ENCODE results near the gene PCDHGA9.
"Not testable (repeated sequence)": the region's sequence is repeated elsewhere in the genome, so short reads cannot be mapped to it uniquely, and the experiment has no call there.

PCDHGA9 gene

DNA sequence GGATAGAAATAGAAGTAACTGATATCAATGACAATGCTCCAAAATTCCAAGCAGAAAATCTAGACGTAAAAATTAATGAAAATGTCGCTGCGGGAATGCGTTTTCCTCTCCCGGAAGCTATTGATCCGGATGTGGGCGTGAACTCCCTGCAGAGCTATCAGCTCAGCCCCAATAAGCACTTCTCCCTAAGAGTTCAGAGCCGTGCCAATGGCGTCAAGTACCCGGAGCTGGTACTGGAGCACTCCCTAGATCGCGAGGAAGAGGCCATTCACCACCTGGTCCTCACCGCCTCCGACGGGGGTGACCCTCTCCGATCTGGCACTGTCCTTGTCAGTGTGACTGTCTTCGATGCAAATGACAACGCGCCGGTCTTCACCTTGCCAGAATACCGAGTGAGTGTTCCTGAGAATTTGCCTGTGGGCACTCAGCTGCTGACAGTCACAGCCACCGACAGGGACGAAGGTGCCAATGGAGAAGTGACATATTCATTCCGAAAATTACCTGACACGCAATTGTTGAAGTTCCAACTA lies 11.0 kb downstream of the PCDHGA9 start:
- in situ Hi-C loops (cut with MboI; ENCODE audit: low sequenced_read_pairs) = no loop called here

DNA sequence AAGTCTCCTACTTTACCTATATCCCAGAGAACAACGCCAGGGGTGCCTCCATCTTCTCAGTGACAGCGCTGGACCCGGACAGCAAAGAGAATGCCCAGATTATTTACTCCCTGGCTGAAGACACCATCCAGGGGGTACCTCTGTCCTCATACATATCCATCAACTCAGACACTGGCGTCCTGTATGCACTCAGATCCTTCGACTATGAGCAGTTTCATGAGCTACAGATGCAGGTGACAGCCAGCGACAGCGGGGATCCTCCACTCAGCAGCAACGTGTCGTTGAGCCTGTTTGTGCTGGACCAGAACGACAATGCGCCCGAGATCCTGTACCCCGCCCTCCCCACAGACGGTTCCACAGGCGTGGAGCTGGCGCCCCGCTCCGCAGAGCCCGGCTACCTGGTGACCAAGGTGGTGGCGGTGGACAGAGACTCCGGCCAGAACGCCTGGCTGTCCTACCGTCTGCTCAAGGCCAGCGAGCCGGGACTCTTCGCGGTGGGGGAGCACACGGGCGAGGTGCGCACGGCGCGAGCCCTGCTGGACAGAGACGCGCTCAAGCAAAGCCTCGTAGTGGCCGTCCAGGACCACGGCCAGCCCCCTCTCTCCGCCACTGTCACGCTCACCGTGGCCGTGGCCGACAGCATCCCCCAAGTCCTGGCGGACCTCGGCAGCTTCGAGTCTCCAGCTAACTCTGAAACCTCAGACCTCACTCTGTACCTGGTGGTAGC lies 12.1 kb downstream of the PCDHGA9 start:
- in situ Hi-C loops (cut with MboI; ENCODE audit: low sequenced_read_pairs) = not testable (repeated sequence)

DNA sequence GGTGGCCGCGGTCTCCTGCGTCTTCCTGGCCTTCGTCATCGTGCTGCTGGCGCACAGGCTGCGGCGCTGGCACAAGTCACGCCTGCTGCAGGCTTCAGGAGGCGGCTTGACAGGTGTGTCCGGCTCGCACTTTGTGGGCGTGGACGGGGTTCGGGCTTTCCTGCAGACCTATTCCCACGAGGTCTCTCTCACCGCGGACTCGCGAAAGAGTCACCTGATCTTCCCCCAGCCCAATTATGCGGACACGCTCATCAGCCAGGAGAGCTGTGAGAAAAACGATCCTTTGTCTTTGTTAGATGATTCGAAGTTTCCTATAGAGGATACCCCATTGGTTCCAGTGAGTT lies 12.7 kb downstream of the PCDHGA9 start:
- in situ Hi-C loops (cut with MboI; ENCODE audit: low sequenced_read_pairs) = not testable (repeated sequence)

DNA sequence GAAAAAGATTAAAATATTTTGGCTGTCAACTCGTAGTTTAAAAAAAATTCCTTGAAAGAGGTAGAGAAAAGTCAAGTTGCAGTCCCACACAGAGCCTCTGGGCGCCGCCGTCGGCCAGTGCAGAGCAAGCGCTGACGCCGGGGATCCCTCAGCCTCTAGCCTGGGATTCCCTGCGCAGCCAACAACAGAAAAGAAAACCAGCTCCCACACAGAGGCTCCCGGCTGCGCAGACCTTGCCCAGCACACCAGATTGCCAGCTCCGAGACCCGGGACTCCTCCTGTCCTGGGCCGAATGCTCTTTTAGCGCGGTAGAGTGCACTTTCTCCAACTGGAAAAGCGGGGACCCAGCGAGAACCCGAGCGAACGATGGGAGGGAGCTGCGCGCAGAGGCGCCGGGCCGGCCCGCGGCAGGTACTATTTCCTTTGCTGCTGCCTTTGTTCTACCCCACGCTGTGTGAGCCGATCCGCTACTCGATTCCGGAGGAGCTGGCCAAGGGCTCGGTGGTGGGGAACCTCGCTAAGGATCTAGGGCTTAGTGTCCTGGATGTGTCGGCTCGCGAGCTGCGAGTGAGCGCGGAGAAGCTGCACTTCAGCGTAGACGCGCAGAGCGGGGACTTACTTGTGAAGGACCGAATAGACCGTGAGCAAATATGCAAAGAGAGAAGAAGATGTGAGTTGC lies 15.1 kb downstream of the PCDHGA9 start, which contains the start of gene PCDHGB7:
TSS of gene PCDHGB7 (plus strand) at position 184 of the 679 bp plus-strand sequence. CDS start at position 367, 183 bp downstream.
- in situ Hi-C loops (cut with MboI; ENCODE audit: low sequenced_read_pairs) = not testable (repeated sequence)

DNA sequence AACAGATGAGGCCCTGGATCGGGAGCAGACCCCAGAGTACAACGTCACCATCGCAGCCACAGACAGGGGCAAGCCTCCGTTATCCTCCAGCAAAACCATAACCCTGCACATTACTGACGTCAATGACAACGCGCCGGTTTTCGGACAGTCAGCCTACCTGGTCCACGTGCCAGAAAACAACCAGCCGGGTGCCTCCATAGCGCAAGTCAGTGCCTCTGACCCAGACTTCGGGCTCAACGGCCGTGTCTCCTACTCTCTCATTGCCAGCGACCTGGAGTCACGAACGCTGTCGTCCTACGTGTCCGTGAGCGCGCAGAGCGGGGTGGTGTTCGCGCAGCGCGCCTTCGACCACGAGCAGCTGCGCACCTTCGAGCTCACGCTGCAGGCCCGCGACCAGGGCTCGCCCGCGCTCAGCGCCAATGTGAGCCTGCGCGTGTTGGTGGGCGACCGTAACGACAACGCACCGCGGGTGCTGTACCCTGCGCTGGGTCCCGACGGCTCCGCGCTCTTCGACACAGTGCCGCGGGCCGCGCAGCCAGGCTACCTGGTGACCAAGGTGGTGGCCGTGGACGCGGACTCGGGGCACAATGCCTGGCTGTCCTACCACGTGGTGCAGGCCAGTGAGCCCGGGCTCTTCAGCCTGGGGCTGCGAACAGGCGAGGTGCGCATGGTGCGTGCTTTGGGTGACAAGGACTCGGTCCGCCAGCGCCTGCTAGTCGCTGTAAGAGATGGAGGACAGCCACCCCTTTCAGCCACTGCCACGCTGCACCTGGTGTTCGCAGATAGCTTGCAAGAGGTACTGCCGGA lies 16.7 kb downstream of the PCDHGA9 start:
- in situ Hi-C loops (cut with MboI; ENCODE audit: low sequenced_read_pairs) = no loop called here

DNA sequence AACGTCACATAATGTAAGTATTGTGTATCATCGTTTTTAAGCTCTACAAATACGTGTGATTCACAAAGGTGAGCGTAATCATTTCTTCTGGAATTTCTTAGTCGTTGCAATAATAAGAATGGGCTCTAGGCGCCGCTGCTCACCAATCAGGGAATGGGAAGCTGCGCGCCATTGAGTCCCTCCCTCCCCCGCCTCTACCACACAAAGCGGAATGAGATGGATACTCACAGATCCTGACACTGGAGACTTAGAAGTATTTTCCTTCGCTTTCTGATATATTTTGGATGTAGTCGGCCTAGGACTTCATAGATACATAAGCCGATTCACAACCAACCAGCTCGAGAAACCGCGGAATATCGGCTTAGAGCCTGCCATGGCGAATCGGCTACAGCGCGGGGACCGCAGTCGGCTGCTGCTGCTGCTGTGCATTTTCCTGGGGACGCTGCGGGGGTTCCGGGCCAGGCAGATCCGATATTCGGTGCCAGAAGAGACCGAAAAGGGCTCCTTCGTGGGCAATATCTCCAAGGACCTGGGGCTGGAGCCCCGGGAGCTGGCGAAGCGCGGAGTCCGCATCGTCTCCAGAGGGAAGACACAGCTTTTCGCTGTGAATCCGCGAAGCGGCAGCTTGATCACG lies 18.4 kb downstream of the PCDHGA9 start, which contains the start of gene PCDHGA11:
TSS of gene PCDHGA11 (plus strand) at position 197 of the 634 bp plus-strand sequence. CDS start at position 374, 177 bp downstream.
- in situ Hi-C loops (cut with MboI; ENCODE audit: low sequenced_read_pairs) = no loop called here

DNA sequence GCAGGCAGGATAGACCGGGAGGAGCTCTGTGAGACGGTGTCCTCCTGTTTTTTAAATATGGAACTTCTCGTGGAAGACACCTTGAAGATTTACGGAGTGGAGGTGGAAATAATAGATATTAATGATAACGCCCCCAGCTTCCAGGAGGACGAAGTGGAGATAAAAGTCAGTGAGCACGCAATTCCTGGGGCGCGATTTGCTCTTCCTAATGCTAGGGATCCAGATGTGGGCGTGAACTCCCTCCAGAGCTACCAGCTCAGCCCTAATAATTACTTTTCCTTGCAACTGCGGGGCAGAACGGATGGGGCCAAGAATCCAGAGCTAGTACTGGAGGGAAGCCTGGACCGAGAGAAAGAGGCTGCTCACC lies 18.9 kb downstream of the PCDHGA9 start:
- in situ Hi-C loops (cut with MboI; ENCODE audit: low sequenced_read_pairs) = no loop called here

DNA sequence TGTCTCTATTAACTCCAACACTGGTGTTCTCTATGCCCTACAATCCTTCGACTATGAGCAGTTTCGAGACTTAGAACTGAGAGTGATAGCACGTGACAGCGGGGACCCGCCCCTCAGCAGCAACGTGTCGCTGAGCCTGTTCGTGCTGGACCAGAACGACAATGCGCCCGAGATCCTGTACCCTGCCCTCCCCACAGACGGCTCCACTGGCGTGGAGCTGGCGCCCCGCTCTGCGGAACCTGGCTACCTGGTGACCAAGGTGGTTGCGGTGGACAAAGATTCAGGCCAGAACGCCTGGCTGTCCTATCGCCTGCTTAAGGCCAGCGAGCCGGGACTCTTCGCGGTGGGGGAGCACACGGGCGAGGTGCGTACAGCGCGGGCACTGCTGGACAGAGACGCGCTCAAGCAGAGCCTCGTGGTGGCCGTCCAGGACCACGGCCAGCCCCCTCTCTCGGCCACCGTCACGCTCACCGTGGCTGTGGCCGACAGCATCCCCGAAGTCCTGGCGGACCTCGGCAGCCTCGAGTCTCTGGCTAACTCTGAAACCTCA lies 20.2 kb downstream of the PCDHGA9 start:
- in situ Hi-C loops (cut with MboI; ENCODE audit: low sequenced_read_pairs) = no loop called here

DNA sequence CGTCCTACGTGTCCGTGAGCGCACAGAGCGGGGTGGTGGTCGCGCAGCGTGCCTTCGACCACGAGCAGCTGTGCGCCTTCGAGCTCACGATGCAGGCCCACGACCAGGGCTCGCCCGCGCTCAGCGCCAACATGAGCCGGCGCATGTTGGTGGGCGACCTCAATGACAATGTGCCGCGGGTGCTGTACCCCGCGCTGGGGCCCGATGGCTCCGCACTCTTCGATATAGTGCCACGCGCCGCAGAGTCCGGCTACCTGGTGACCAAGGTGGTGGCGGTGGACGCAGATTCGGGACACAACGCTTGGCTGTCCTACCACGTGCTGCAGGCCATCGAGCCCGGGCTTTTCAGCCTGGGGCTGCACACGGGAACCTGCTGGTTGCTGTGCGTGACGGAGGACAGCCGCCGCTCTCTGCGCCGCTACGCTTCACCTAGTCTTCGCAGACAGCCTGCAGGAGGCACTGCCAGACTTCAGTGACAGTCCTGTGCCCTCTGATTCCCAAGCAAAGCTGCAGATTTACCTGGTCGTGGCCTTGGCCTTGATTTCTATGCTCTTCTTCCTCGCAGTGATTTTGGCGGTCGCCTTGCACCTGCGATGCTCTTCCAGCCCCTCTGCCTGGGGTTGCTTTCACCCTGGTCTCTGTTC lies 25.3 kb downstream of the PCDHGA9 start:
- in situ Hi-C loops (cut with MboI; ENCODE audit: low sequenced_read_pairs) = no loop called here

DNA sequence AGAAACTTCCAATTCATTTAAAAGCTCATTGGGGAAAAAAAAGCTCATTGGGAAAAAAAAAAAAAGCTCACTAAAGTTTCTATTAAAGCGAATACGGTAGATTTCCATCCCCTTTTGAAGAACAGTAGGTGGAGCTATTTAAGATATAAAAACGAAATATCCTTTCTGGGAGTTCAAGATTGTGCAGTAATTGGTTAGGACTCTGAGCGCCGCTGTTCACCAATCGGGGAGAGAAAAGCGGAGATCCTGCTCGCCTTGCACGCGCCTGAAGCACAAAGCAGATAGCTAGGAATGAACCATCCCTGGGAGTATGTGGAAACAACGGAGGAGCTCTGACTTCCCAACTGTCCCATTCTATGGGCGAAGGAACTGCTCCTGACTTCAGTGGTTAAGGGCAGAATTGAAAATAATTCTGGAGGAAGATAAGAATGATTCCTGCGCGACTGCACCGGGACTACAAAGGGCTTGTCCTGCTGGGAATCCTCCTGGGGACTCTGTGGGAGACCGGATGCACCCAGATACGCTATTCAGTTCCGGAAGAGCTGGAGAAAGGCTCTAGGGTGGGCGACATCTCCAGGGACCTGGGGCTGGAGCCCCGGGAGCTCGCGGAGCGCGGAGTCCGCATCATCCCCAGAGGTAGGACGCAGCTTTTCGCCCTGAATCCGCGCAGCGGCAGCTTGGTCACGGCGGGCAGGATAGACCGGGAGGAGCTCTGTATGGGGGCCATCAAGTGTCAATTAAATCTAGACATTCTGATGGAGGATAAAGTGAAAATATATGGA lies 27.9 kb downstream of the PCDHGA9 start, which contains the start of gene PCDHGA12:
TSS of gene PCDHGA12 (plus strand) at position 176 of the 782 bp plus-strand sequence. CDS start at position 429, 253 bp downstream.
- in situ Hi-C loops (cut with MboI; ENCODE audit: low sequenced_read_pairs) = no loop called here

DNA sequence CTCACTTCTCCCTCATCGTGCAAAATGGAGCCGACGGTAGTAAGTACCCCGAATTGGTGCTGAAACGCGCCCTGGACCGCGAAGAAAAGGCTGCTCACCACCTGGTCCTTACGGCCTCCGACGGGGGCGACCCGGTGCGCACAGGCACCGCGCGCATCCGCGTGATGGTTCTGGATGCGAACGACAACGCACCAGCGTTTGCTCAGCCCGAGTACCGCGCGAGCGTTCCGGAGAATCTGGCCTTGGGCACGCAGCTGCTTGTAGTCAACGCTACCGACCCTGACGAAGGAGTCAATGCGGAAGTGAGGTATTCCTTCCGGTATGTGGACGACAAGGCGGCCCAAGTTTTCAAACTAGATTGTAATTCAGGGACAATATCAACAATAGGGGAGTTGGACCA lies 28.7 kb downstream of the PCDHGA9 start:
- in situ Hi-C loops (cut with MboI; ENCODE audit: low sequenced_read_pairs) = no loop called here

DNA sequence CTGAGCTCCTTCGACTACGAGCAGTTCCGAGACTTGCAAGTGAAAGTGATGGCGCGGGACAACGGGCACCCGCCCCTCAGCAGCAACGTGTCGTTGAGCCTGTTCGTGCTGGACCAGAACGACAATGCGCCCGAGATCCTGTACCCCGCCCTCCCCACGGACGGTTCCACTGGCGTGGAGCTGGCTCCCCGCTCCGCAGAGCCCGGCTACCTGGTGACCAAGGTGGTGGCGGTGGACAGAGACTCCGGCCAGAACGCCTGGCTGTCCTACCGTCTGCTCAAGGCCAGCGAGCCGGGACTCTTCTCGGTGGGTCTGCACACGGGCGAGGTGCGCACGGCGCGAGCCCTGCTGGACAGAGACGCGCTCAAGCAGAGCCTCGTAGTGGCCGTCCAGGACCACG lies 29.7 kb downstream of the PCDHGA9 start:
- in situ Hi-C loops (cut with MboI; ENCODE audit: low sequenced_read_pairs) = not testable (repeated sequence)

DNA sequence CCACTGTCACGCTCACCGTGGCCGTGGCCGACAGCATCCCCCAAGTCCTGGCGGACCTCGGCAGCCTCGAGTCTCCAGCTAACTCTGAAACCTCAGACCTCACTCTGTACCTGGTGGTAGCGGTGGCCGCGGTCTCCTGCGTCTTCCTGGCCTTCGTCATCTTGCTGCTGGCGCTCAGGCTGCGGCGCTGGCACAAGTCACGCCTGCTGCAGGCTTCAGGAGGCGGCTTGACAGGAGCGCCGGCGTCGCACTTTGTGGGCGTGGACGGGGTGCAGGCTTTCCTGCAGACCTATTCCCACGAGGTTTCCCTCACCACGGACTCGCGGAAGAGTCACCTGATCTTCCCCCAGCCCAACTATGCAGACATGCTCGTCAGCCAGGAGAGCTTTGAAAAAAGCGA lies 30.1 kb downstream of the PCDHGA9 start:
- in situ Hi-C loops (cut with MboI; ENCODE audit: low sequenced_read_pairs) = not testable (repeated sequence)

DNA sequence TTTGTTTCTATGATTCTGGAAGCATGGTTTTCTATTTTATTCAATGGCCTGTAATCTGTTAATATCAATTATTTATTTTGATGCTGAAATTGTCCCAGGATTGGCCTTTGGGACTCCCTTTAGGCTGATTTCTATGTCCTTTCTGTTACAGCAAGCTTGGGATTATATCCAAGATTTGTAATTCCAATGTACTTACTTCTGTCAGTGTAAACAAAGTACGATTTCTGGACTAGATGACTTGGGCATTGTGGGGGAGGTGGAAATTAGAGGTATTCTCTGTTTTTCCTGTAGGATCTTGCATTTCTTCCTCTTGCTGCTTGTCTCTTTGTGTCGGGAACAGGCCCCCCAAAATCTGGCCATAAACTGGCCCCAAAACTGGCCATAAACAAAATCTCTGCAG lies 31.4 kb downstream of the PCDHGA9 start:
- in situ Hi-C loops (cut with MboI; ENCODE audit: low sequenced_read_pairs) = no loop called here

DNA sequence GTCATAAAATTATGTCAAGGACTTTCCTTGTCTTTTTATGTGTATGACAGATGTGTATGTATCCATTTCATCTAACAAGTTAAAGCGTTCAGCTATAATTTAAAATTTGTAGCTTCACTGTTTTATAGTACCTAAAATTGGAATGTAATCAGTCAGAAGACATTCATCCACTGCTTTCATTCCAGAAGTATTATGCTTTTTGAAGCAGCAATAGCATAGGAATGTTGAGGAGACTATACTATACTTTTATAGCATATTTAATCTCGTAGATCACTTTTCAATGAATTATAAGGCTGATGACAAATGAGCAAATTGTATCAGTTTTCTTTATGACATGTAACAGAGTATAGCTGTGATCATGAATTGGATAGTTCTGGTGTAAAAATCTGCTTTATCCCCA lies 34.6 kb downstream of the PCDHGA9 start:
- in situ Hi-C loops (cut with MboI; ENCODE audit: low sequenced_read_pairs) = no loop called here

DNA sequence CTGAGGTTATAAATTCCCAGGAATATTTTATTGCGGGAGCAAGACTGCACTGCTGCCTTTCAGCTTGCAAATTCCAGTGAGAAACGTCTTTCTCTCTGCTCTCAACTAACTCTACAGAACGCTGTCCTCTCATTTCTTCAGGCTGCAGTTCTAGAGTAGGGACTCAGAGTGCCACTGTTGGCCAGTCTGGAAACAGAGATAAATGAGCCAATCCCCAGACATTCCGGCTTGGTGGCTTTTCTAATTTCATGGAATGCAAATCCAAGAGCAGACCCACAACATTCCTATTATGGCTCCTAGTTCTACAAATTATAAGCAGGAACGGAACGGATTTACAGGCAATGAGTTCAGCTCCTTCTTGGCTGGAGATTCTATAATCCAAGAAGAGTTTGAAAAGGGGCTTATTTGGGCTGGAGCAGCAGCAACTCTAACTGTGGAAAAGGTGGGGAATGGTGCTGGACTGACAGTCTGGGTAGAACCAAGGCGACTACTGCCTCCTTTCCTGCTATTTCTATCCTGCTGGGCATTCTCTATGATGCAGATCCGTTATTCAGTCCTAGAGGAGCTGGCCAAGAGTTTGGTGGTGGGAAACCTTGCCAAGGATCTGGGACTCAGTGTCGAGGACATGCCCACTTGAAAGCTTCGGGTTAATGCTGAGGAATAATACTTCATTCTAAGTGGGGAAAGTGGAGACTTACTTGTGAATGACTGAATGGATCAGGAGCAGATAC lies 37.0 kb downstream of the PCDHGA9 start:
- in situ Hi-C loops (cut with MboI; ENCODE audit: low sequenced_read_pairs) = no loop called here

DNA sequence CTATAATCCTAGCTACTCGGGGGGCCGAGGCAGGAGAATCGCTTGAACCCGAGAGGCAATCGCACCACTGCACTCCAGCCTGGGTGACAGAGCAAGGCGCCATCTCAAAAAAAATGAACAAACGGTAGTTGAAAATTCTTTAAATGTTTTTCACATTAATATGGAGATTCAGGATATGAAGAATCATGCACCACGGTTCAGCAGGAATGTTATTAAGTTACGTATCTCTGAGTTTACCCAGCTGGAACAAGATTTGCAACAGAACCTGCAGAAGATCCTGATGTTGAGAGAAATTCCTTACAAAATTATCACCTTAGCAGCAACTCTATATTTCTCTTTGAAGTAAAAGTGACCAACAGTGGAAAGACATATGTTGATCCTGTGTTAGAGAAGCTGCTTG lies 37.8 kb downstream of the PCDHGA9 start:
- in situ Hi-C loops (cut with MboI; ENCODE audit: low sequenced_read_pairs) = no loop called here

DNA sequence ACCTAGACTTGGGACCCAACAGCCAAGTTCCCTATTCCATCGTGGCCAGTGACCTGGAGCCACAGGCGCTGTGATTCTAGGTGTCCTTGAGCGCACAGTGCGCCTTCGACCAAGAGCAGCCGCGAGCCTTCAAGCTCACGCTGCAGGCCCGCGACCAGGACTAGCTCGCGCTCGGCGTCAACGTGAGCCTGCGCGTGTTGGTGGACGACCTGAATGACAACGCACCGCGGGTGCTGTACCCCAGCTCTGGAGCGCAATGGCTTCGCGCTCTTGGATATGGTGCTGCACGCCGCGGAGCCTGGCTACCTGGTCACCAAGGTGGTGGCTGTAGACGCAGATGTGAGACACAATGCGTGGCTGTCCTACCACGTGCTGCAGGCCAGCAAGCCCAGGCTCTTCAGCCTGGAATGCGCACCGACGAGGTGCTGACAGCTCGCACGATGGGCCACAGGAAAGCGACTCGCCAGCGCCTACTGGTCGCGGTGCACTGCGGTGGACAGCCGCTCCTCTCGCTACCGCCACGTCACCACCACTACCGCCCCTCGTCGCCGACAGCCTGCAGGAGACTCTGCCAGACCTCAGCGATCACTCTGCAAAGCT lies 39.1 kb downstream of the PCDHGA9 start:
- in situ Hi-C loops (cut with MboI; ENCODE audit: low sequenced_read_pairs) = no loop called here

All from HL-60/S4 treated with retinoic acid at 250 ng/mL for 4 days and 3 days (cell line).